Fibroblast of villous mesenchyme (primary cell): ENCODE data around the gene IFT20. TPM values are rescaled to one million over a fixed set of nuclear protein-coding genes. Genes with fewer than 3 reads are reported as not detected.

Experiments
- DNase-seq: peaks from one replicate; pipeline ENCODE4 v3.0.0-alpha.2; 2010; ENCODE audit warnings: low read depth
- H3K4me3 ChIP-seq: 2 replicates; pipeline ENCODE4 v1.5.1; 2011; ENCODE audit warnings: low read depth, mild to moderate bottlenecking, low read length
- total RNA-seq: library from RNA; depleted of rRNA; stranded (reverse); fragments of >200 nt; gene quantifications from 2 replicates; pipeline ENCODE4 v1.2.3, GENCODE V29; 2012
- TF ChIP-seq, protein P1 (sequence below): IDR thresholded peaks from 2 replicates; pipeline ENCODE4 v1.5.1; 2012; ENCODE audit warnings: low read depth, mild to moderate bottlenecking, low read length; ENCODE audit not compliant: insufficient read depth

IFT20 gene
- total RNA-seq, 1 donor = 51.4 TPM

DNA sequence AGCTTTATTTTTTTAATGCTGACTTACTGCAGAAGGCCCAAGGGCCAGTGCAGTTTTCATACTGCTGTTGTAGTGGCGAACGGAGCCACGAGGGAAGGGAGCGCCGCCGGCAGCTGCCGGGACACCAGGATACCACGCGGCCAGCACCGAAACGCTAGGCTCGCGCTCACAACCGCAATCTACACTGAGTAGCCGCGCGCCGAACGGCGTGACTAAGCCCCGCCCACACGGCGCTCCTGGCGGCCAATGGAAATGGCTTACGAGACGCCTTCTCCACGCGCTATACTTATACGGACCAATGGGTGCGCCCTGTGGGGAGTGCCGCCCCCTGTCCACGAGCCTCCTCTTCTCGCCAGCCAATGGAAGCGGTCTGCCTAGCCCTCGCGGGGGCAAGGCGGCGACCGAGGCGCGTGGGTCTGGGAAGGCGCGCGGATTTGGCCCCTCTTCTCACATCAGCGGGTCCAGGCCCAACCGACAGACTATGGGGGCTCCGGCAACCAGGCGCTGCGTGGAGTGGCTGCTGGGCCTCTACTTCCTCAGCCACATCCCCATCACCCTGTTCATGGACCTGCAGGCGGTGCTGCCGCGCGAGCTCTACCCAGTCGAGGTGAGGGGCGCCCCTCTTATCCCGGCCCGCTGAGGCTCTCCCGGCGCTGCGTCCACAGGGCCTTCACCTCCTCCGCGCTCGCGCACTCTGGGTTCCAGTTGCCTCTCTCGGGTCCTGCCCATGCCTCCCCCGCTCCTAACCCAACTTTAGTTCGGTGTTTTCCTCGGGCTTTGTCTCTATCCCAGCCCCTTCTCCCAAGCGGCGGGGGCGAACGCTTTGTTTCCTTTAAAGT lies 16.3 kb downstream of the IFT20 start, which contains the start of gene TMEM97:
Gene TMEM97, plus strand, starts transcription at position 442 of the 839 bp plus-strand sequence. Its CDS starts 40 bp downstream, at position 482.
- peak within 1 kb of the TSS; percentile 74 for H3K4me3 ChIP-seq
- TF ChIP-seq, protein P1, sequence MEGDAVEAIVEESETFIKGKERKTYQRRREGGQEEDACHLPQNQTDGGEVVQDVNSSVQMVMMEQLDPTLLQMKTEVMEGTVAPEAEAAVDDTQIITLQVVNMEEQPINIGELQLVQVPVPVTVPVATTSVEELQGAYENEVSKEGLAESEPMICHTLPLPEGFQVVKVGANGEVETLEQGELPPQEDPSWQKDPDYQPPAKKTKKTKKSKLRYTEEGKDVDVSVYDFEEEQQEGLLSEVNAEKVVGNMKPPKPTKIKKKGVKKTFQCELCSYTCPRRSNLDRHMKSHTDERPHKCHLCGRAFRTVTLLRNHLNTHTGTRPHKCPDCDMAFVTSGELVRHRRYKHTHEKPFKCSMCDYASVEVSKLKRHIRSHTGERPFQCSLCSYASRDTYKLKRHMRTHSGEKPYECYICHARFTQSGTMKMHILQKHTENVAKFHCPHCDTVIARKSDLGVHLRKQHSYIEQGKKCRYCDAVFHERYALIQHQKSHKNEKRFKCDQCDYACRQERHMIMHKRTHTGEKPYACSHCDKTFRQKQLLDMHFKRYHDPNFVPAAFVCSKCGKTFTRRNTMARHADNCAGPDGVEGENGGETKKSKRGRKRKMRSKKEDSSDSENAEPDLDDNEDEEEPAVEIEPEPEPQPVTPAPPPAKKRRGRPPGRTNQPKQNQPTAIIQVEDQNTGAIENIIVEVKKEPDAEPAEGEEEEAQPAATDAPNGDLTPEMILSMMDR = peak; percentile 21
- peak; percentile 98 for DNase-seq

DNA sequence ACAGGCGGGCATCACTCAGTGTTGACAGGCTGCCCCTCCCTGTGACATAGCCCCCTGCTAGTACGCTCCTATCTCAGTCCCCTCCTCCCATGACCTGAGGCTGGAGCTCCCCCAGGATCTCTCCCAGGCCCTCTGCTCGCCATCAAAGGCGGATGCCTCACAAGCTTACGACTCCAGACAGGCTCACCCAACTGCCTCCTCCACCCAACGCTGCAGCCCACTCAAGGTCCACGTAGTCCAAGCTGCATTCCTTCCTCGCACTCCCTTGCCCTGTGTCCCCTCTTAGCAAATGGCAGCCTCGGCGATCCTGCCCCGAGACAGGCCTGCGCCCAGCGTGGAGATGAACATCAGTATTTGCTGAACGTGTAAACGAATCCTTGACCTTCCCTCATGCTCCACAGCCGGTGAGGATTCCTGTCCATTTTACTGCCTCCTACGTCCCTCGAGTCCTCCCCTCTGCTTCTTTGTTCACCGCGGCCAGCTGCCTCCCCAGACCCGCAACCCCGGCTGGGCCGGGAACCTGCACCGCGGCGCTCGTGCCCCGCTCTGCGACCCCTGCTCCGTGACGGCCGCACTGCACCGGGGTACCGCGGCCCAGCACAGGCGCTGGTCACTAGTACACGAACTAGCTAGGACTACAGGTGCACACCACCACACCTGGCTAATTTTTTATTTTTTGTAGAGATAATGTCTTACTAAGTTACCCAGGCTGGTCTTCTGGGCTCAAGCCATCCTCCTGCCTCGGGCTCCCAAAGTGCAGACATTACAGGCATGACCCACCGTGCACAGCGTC lies 17.1 kb downstream of the IFT20 start:
- DNase-seq = no peak
- TF ChIP-seq, protein P1 = no peak
- peak overlapping the region; percentile 74 for H3K4me3 ChIP-seq

DNA sequence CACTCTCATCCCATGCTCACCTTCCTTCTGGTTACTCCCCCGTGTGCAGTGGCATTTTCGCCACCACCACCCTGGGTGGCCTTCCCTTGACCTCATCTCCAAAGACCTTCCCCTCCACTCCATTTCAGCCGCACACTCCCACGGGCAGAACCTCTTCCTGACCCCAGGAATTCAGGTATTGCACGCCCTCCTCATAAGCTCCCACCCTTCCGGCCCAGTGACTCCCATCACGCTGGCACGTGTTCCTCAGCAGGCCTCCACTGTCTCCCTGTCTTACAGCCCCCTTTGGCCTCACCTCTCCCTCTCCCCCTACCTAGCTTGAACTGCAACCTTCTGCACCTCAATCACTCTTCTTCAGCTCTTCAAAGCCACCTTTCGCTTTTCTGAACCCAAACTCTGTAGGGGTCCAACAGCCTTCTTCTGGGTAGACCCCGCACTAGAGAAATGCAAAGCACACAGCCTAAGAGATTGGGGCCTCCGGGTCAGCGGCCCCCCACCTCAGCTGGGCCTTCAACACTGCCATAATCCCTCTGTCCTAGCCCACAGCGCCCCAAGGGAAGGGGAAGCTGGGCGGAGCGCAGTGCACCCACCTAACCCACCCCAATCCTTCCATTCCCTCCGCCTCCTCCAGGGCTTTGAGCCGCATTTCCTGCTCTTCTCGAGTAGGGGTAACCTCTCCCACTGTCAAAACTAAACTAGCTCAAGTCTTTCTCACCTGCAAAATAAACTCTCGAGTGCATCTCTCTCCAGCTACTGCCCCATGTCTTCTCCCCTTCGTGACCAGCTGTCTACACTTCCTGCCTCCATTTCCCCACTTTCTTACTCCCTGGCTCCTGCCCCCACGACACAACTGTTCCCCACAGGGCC lies 17.9 kb downstream of the IFT20 start:
- DNase-seq = no peak
- TF ChIP-seq, protein P1 = no peak
- H3K4me3 ChIP-seq = no peak overlapping the region

DNA sequence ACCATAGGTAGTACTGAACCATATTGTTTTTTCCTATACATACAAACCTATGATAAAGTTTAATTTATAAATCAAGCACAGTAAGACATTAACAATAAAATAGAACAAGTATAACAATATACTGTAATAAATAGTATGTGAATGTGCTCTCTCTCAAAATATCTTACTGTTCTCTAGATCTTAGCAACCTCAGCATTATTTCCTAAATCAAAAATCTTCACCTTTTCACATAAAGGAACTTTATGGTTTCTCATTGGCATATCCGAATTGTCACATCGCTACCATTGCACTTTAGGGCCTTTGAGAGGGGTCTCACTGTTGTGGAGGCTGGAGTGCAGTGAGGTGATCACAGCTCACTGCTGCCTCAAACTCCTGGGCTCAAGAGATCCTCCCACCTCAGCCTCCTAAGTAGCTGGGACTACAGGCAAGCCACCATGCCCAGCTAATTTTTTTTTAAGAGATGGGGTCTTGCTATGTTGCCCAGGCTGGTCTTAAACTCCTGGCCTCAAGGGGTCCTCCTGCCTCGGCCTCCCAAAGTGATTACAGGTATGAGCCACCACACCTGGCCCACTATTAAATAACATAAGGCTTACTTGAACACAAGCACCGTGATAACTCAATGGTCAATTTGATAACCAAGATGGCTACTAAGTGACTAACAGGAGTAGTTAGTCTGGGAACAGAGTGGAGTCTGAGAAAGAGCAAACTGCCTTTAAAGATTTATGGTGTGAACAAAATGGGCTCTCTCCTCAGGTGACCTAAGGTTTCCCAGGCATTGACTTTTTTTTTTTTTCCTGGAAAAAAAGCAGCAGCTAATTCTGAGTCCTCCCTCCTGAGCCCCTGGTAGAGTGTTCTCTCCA lies 19.2 kb downstream of the IFT20 start:
- H3K4me3 ChIP-seq = no peak overlapping the region
- no peak for DNase-seq
- TF ChIP-seq, protein P1 = no peak

DNA sequence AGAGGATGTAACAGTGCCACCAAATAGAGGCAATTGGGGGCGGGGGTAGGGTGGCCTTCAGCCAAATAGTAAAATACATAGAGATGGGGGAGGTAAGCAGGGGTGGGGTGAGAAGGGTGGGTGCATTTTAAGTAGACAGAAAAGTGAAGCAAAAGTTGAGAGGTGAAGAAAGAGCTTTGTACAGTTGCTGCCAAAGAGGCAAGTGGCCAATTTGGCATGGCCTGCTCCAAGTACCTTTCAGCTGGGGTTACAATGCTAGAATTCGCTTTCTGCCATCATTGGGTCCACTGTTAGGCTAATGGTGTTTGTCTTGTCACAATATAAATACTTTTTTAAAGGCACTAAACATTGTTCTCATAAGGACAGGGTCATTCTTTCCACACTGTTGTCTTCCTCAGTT lies 21.4 kb downstream of the IFT20 start:
- no peak overlapping the region for H3K4me3 ChIP-seq
- TF ChIP-seq, protein P1 = no peak
- DNase-seq = no peak
